Ascending aorta (tissue), 2 donors: Measurements from ENCODE around the gene NKD1. TPM values are rescaled to one million over a fixed set of nuclear protein-coding genes. Genes with fewer than 3 reads are reported as not detected.
A peak's percentile ranks its signal among the peaks of the same experiment; 100 is the strongest.
"Not testable (repeated sequence)": the region's sequence is repeated elsewhere in the genome, so short reads cannot be mapped to it uniquely, and the experiment has no call there.

Experiments used
- DNase-seq, 2 donors: peaks; one replicate each; pipeline ENCODE4 v3.0.0-alpha.2; 2019; ENCODE audit warnings: low spot score in 2 of 2
- H3K27ac ChIP-seq, 2 donors: fragments of 200-600 bp; sonication (generic); one replicate each; pipeline ENCODE4 v1.5.1; 2016 to 2017; ENCODE audit warnings: mild to moderate bottlenecking in 1 of 2
- H3K27me3 ChIP-seq: fragments of 200-600 bp; sonication (generic); one replicate; pipeline ENCODE4 v1.5.1; 2017
- H3K36me3 ChIP-seq, 2 donors: fragments of 200-600 bp; sonication (generic); one replicate each; pipeline ENCODE4 v1.5.1; 2016
- H3K4me1 ChIP-seq, 2 donors: fragments of 200-600 bp; sonication (generic); one replicate each; pipeline ENCODE4 v1.5.1; 2016 to 2017; ENCODE audit warnings: mild to moderate bottlenecking in 1 of 2
- H3K4me3 ChIP-seq, 2 donors: fragments of 200-600 bp; sonication (generic); one replicate each; pipeline ENCODE4 v1.5.1; 2016 to 2017; ENCODE audit warnings: mild to moderate bottlenecking in 1 of 2
- H3K9me3 ChIP-seq, 2 donors: fragments of 200-600 bp; sonication (generic); one replicate each; pipeline ENCODE4 v1.5.1; 2016
- intact Hi-C: fragments of 100-400 bp; cut with DNase I; formaldehyde crosslinking; loops from one replicate; pipeline ENCODE4 v1.15.1; 2023
- total RNA-seq: library from RNA; depleted of rRNA; stranded (reverse); fragments of >200 nt; gene quantifications from one replicate; pipeline ENCODE4 v1.1.0, GENCODE V29; 2016
- TF ChIP-seq, protein P1 (sequence below), 3 experiments: fragments of 200-600 bp in 2 of 3; fragments of 450-650 bp in 1 of 3; sonication (generic) in 2 of 3; IDR thresholded peaks; one replicate each; pipeline ENCODE4 v1.5.1; 2016 to 2019; ENCODE audit warnings: antibody characterized with exemption in 3 of 3, mild to moderate bottlenecking in 1 of 3, moderate library complexity in 1 of 3

NKD1 gene
- total RNA-seq, 1 donor from 2014 or later = 33.2 TPM

DNA sequence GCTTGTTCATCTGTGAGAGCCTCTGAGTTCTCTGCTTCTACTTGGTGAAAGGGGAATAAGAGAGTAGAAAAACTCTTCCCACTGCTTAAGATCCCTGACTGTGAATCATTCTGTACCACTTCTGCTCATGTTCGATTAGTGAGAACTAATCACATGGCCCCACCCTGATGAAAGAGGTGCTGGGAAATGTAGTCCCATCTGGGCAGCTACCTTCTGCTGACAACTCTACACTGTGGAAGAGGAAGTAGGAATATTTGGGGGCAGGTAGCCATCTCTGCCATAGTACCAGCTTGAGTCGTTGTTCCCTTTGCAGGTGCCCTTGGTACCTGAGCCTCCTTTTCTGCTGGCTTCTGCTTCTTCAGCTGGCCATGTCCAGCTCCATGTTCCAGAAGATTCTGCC is 29.9 kb downstream of the NKD1 start:
- Histone ChIP-seq H3K27ac (no peak overlapping the region), H3K4me1 (peaks cover 32 to 56% of the 10 kb centered on the region in 2 donors)
- no peak for DNase-seq

DNA sequence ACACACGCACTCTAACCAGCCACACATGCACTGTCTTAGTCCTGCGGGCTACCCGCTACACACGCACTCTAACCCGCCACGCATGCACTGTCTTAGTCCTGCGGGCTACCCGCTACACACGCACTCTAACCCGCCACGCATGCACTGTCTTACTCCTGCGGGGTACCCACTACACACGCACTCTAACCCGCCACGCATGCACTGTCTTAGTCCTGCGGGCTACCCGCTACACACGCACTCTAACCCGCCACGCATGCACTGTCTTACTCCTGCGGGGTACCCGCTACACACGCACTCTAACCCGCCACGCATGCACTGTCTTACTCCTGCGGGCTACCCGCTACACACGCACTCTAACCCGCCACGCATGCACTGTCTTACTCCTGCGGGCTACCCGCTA is 31.2 kb downstream of the NKD1 start:
- H3K4me1 ChIP-seq = peaks cover 32 to 55% of the 10 kb centered on the region in 2 donors
- H3K27ac ChIP-seq, DNase-seq, H3K36me3 ChIP-seq, intact Hi-C loops, H3K9me3 ChIP-seq, H3K4me3 ChIP-seq, H3K27me3 ChIP-seq: not testable (repeated sequence)

More for the DNA sequence above, 29.9 kb downstream of the NKD1 start:
- H3K36me3 ChIP-seq = peaks cover 0 to 4% of the 10 kb centered on the region in 2 donors
- no peaks in the 10 kb centered on the region for H3K9me3 ChIP-seq
- TF ChIP-seq, protein P1, sequence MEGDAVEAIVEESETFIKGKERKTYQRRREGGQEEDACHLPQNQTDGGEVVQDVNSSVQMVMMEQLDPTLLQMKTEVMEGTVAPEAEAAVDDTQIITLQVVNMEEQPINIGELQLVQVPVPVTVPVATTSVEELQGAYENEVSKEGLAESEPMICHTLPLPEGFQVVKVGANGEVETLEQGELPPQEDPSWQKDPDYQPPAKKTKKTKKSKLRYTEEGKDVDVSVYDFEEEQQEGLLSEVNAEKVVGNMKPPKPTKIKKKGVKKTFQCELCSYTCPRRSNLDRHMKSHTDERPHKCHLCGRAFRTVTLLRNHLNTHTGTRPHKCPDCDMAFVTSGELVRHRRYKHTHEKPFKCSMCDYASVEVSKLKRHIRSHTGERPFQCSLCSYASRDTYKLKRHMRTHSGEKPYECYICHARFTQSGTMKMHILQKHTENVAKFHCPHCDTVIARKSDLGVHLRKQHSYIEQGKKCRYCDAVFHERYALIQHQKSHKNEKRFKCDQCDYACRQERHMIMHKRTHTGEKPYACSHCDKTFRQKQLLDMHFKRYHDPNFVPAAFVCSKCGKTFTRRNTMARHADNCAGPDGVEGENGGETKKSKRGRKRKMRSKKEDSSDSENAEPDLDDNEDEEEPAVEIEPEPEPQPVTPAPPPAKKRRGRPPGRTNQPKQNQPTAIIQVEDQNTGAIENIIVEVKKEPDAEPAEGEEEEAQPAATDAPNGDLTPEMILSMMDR (IDR thresholded peaks at IDR 0.05) = no peak
- no peak overlapping the region for H3K4me3 ChIP-seq
- no peaks in the 10 kb centered on the region for H3K27me3 ChIP-seq
- intact Hi-C loops = no loop called here

DNA sequence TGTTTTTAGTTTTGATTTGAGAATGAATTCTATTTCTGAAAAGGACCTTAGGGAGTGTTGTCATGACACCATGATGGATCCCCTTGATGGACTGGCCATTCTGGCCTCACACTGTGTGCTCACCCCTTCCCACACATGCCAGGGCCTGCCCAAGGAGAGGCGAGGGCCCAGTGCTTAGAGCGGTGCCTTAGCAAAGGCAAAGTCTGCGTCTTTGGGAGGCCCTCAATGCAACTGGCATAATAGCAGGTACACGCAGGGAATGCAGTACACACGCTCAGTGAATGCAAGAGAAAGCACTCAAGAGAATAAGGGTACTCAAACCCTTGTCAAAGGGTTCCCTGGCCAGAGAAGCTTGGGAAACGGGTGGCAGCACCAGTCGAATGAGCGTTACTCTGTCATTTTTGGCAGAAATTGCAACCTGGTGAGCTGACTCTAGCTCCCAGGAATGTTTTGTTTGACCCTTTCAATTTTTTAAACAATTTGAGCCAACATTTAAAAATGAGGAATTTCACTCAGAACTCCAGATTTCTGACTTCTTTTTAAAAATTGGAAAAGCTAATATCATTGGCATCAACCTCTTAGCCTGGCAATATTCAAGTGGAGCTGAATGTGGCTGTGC is 32.1 kb downstream of the NKD1 start:
- TF ChIP-seq, protein P1 (IDR thresholded peaks at IDR 0.05) = no peak
- no peak overlapping the region for H3K4me3 ChIP-seq
- intact Hi-C loops = no loop called here
- no peaks in the 10 kb centered on the region for H3K27me3 ChIP-seq
- H3K27ac ChIP-seq = peak overlapping the region in 1 of 2 donors; percentile 33
- H3K9me3 ChIP-seq = no peaks in the 10 kb centered on the region
- peaks cover 0 to 4% of the 10 kb centered on the region in 2 donors for H3K36me3 ChIP-seq
- no peak for DNase-seq
- peaks cover 34 to 57% of the 10 kb centered on the region in 2 donors for H3K4me1 ChIP-seq

DNA sequence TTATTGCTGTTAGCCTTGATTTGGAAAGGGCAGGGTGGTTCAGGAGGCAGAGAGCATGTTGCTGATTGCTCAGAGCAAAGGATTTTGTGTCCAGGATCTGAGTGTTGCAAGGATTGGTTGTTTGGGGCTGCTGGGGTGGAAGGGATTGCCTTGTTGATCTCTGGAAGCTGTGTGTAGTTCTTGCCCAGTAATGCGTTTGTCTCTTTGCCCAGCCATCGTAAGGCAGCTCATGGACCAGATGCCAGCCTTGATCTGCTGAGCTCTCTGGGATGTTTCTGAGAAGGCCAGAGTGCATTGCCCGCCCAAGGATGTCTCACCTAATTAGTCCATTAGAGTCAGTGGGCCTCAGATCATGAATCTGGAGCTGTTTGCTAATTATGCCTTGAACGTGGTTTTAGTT is 33.6 kb downstream of the NKD1 start:
- peaks cover 30 to 59% of the 10 kb centered on the region in 2 donors for H3K4me1 ChIP-seq
- H3K4me3 ChIP-seq = no peak overlapping the region
- no peaks in the 10 kb centered on the region for H3K27me3 ChIP-seq
- intact Hi-C loops = no loop called here
- DNase-seq = no peak
- TF ChIP-seq, protein P1 (IDR thresholded peaks at IDR 0.05) = no peak
- H3K9me3 ChIP-seq = no peaks in the 10 kb centered on the region
- peak overlapping the region in 1 of 2 donors; percentile 9 for H3K27ac ChIP-seq
- peaks cover 0 to 4% of the 10 kb centered on the region in 2 donors for H3K36me3 ChIP-seq

DNA sequence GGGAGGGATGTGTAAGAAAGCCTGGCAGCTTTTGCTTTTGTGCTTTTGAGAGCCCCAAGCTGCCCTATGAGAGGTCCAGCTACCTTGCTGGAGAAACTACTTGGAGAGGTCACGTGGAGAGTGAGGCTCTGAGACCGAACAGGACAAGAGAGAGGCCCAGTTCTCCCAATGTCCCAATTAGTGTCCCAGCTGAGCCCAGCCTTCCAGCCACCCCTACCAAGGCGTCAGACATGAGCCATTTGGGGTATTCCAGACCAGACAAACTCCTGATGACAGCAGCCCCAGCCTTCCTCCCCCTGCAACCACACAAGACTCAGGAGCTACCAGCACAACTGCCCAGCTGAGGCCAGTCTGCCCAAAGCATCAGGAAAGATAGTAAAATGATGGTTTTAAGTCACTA is 35.0 kb downstream of the NKD1 start:
- H3K36me3 ChIP-seq = peaks cover 0 to 4% of the 10 kb centered on the region in 2 donors
- no peaks in the 10 kb centered on the region for H3K9me3 ChIP-seq
- peak overlapping the region in 1 of 2 donors; percentile 1 for H3K27ac ChIP-seq
- DNase-seq = no peak
- H3K4me1 ChIP-seq = peaks cover 30 to 59% of the 10 kb centered on the region in 2 donors
- TF ChIP-seq, protein P1 (IDR thresholded peaks at IDR 0.05) = no peak
- H3K4me3 ChIP-seq = no peak overlapping the region
- intact Hi-C loops = no loop called here
- H3K27me3 ChIP-seq = no peaks in the 10 kb centered on the region

DNA sequence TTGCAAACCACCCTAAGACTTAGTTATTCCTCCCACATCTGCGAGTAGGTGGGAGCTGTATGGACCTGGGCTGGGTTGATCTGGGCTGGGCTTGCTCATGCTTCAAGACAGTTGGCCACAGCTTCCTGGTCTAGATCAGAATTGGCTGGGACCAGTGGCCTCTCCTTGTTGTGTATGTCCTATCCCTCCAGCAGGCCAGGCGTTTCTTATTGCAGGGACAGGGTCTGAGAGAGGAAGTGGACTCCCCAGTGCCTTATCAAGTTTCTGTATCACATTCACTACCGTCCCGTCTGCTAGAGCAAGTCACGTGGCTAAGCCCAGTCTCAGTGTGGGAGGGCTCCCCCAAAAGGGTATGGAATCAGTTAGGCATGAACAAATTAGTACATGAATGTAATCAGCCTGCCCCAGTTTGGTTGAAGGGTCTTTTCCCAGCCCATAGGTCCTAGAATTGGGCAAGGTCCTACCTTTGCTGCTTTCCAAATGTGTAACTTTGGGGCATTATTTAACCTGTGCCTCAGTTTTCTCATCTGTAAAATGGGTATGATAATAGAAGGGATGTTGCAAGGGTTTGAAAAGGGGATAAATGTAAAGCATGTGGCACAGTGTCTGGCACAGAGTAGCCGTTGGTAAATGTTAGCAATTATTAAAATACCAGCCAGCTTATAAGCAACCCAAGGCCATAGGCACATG is 36.0 kb downstream of the NKD1 start:
- Histone ChIP-seq H3K27ac (peak overlapping the region; percentile 84 to 86), H3K36me3 (peaks cover 0 to 4% of the 10 kb centered on the region in 2 donors), H3K27me3 (no peaks in the 10 kb centered on the region), H3K4me3 (no peak overlapping the region), H3K9me3 (no peaks in the 10 kb centered on the region), H3K4me1 (peaks cover 30 to 59% of the 10 kb centered on the region in 2 donors)
- intact Hi-C loops = loop anchor here (2.0 kb wide), 1 partner anchor 35 kb away; the partner anchor contains the start of gene NKD1
- TF ChIP-seq, protein P1 (IDR thresholded peaks at IDR 0.05) = no peak
- no peak for DNase-seq
